ENCODE measurements around the gene PDE4D. TPM values are rescaled to one million over a fixed set of nuclear protein-coding genes. Genes with fewer than 3 reads are reported as not detected.

The PDE4D gene
- total RNA-seq, 4 donors from 2014 or later = 6.7 to 21.0 (median 15.0) TPM

GRCh38 chr5:59151162-59151889 is 742.2 kb downstream of the PDE4D start:
- TF ChIP-seq CTCF (IDR thresholded peaks at IDR 0.05) (no peak), POLR2A (IDR thresholded peaks at IDR 0.05) (no peak)
- 72 to 74% methylated on average over 3 of the region's 3 CpGs for WGBS, 2 donors
- no peak overlapping the region for H3K4me3 ChIP-seq (ENCODE audit: low read depth, poor library complexity, severe bottlenecking)
- no peak for DNase-seq (ENCODE audit: low spot score in 2 of 2)
- intact Hi-C loops (cut with DNase I; ENCODE audit: low total_unique reads) = no loop called here

- no peak for DNase-seq (ENCODE audit: low spot score in 2 of 2)
- no peak overlapping the region for H3K4me3 ChIP-seq (ENCODE audit: low read depth, poor library complexity, severe bottlenecking)
- intact Hi-C loops (cut with DNase I; ENCODE audit: low total_unique reads) = no loop called here
- 63 to 76% methylated on average over 1 of the region's 1 CpG for WGBS, 2 donors
- TF ChIP-seq POLR2A (IDR thresholded peaks at IDR 0.05) (no peak), CTCF (IDR thresholded peaks at IDR 0.05) (no peak)
Observed at GRCh38 chr5:59149827-59150226, 743.7 kb downstream of the PDE4D start.

GRCh38 chr5:59149271-59149670 is 744.3 kb downstream of the PDE4D start:
- intact Hi-C loops (cut with DNase I; ENCODE audit: low total_unique reads) = no loop called here
- H3K4me3 ChIP-seq (ENCODE audit: low read depth, poor library complexity, severe bottlenecking) = no peak overlapping the region
- 74 to 85% methylated on average over 4 of the region's 4 CpGs for WGBS, 2 donors
- TF ChIP-seq POLR2A (IDR thresholded peaks at IDR 0.05) = no peak
- TF ChIP-seq CTCF (IDR thresholded peaks at IDR 0.05) = no peak
- DNase-seq (ENCODE audit: low spot score in 2 of 2) = no peak

GRCh38 chr5:59146729-59147128 is 746.8 kb downstream of the PDE4D start:
- H3K4me3 ChIP-seq (ENCODE audit: low read depth, poor library complexity, severe bottlenecking) = no peak overlapping the region
- 84 to 91% methylated on average over 3 of the region's 3 CpGs for WGBS, 2 donors
- intact Hi-C loops (cut with DNase I; ENCODE audit: low total_unique reads) = no loop called here
- DNase-seq (ENCODE audit: low spot score in 2 of 2) = no peak
- TF ChIP-seq CTCF (IDR thresholded peaks at IDR 0.05) (no peak), POLR2A (IDR thresholded peaks at IDR 0.05) (no peak)

- TF ChIP-seq POLR2A (IDR thresholded peaks at IDR 0.05) (no peak), CTCF (IDR thresholded peaks at IDR 0.05) (no peak)
- WGBS, 2 donors = 60 to 61% methylated on average over 3 of the region's 3 CpGs
- intact Hi-C loops (cut with DNase I; ENCODE audit: low total_unique reads) = no loop called here
- H3K4me3 ChIP-seq (ENCODE audit: low read depth, poor library complexity, severe bottlenecking) = no peak overlapping the region
- no peak for DNase-seq (ENCODE audit: low spot score in 2 of 2)
Observed at GRCh38 chr5:59143926-59144333, 749.6 kb downstream of the PDE4D start.

GRCh38 chr5:59142927-59143326 is 750.6 kb downstream of the PDE4D start:
- intact Hi-C loops (cut with DNase I; ENCODE audit: low total_unique reads) = no loop called here
- TF ChIP-seq POLR2A (IDR thresholded peaks at IDR 0.05) (no peak), CTCF (IDR thresholded peaks at IDR 0.05) (no peak)
- no peak for DNase-seq (ENCODE audit: low spot score in 2 of 2)
- no peak overlapping the region for H3K4me3 ChIP-seq (ENCODE audit: low read depth, poor library complexity, severe bottlenecking)
